ENCODE data around the gene MYOD1.

The MYOD1 gene

DNA sequence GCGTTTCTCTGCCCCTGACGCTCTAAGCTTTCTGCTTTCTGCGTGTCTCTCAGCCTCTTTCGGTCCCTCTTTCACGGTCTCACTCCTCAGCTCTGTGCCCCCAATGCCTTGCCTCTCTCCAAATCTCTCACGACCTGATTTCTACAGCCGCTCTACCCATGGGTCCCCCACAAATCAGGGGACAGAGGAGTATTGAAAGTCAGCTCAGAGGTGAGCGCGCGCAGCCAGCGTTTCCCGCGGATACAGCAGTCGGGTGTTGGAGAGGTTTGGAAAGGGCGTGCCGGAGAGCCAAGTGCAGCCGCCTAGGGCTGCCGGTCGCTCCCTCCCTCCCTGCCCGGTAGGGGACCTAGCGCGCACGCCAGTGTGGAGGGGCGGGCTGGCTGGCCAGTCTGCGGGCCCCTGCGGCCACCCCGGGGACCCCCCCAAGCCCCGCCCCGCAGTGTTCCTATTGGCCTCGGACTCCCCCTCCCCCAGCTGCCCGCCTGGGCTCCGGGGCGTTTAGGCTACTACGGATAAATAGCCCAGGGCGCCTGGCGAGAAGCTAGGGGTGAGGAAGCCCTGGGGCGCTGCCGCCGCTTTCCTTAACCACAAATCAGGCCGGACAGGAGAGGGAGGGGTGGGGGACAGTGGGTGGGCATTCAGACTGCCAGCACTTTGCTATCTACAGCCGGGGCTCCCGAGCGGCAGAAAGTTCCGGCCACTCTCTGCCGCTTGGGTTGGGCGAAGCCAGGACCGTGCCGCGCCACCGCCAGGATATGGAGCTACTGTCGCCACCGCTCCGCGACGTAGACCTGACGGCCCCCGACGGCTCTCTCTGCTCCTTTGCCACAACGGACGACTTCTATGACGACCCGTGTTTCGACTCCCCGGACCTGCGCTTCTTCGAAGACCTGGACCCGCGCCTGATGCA, at the start of gene MYOD1:
MYOD1 (plus strand) TSS at position 544 of the 910 bp plus-strand sequence; CDS start at position 756, 212 bp downstream.
- H3K27me3 Mint-ChIP-seq: peaks cover 49% of the 10 kb centered on the region
- no peak within 1 kb of the TSS for H3K4me3 Mint-ChIP-seq
- no peaks in the 10 kb centered on the region for H3K9me3 Mint-ChIP-seq
- no peaks in the 10 kb centered on the region for H3K4me1 Mint-ChIP-seq (ENCODE audit: low read depth)
- no peak within 1 kb of the TSS for H3K27ac Mint-ChIP-seq
- intact Hi-C loops (cut with micrococcal nuclease): no loop called here
- no peaks in the 10 kb centered on the region for H3K36me3 Mint-ChIP-seq (ENCODE audit: low read depth)

DNA sequence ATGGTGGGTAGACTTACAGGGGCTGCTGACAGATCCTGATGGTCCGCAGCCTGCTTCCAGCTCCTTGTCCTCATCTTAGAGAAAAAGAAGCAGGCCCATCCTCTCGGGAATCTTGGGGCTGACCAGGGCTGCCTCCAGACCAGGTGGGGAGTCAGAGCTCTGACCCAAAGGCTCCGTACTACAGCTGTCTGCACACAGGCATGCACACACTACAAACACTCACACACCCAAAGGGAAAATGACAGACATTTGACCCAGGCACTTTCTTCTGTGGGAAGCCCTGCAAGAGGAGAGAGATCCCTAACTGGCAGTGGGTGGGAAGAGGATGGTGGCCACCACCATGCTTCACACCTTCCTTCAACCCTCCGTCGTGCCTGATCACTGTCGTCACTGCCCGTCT, 46.9 kb upstream of the MYOD1 start:
- intact Hi-C loops (cut with micrococcal nuclease): no loop called here
- Mint-ChIP-seq H3K4me1 (ENCODE audit: low read depth) (no peaks in the 10 kb centered on the region), H3K36me3 (ENCODE audit: low read depth) (no peaks in the 10 kb centered on the region), H3K4me3 (no peak overlapping the region), H3K27ac (no peak overlapping the region), H3K9me3 (peaks cover 17% of the 10 kb centered on the region), H3K27me3 (peaks cover 1% of the 10 kb centered on the region)

DNA sequence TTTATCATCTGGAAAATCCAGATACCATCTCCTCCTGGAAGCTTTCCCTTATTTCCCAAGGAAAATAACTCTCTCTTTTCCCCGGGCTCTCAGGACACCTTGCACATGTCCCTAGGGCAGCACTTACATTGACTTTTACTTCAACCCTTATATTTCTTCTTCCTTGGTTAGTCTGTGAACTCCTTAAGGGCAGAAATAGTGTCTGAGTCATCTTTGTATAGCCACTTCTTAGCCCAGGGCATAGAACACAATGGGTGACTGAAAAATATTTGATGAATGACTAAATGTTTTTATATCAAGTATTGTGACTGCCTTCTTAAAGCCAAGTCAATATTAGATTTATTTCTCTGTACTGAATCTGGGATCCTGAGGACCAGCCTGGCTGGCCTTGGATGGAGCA, 45.4 kb upstream of the MYOD1 start:
- H3K27me3 Mint-ChIP-seq: peaks cover 2% of the 10 kb centered on the region
- H3K9me3 Mint-ChIP-seq: peaks cover 17% of the 10 kb centered on the region
- no peak overlapping the region for H3K4me3 Mint-ChIP-seq
- no peak overlapping the region for H3K27ac Mint-ChIP-seq
- H3K4me1 Mint-ChIP-seq (ENCODE audit: low read depth): no peaks in the 10 kb centered on the region
- H3K36me3 Mint-ChIP-seq (ENCODE audit: low read depth): no peaks in the 10 kb centered on the region
- intact Hi-C loops (cut with micrococcal nuclease): no loop called here

DNA sequence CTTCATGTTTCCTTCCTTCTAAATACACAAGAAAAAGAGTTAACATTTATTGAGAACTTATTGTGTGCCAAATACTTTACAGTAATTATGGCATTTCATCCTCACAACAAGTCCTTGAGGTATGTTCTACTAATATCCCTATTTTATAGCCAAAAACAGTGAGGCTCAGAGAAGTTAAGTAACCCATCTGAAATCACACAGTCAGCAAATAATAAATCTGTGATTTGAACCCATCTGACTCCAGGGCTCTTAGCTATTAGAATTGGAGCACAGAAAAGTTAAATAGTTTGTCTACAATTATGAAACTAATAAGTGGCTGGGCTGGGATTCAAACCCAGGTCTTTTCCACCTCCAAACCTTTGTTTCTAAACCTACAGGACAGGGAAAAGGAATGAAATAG, 36.5 kb upstream of the MYOD1 start:
- Mint-ChIP-seq H3K9me3 (no peaks in the 10 kb centered on the region), H3K36me3 (ENCODE audit: low read depth) (no peaks in the 10 kb centered on the region), H3K4me3 (no peak overlapping the region), H3K27ac (no peak overlapping the region), H3K27me3 (peaks cover 13% of the 10 kb centered on the region), H3K4me1 (ENCODE audit: low read depth) (no peaks in the 10 kb centered on the region)
- intact Hi-C loops (cut with micrococcal nuclease): no loop called here

DNA sequence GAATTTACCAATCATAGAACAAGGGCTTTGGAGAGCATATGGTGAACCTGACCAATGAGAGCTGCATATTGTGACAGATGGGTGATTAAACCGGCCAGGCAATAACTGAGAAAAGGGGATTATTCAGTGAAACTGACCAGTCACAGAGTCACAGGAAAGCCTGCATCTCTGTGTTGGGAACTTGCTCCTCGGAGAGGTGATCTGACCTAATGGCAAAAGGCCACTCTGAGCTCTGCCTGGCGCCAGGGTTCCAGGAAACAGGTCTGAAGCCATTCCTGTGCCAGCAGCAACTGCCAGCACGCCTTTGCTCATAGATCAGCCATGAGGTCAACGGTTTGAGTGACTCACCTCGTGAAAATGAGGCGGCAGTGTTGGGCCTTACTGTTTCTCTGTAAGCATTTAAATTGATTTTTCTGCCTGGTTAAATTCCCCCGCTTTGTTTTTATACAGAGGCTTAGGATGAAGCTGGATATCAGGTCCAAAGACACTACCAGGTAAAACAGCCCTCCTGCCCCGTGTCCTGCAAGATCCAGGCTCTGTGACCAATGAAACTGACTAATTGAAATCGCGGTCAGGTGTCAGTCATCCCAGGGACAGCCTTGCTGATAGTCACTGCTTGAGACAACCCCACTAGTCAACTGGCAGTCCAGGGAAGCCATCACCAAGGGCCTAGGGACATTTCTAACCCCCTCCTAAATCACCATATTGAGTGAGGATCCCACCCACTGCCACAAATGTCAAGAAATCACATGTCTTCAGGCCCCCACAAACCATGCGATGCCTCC, 35.8 kb upstream of the MYOD1 start:
- no peak overlapping the region for H3K4me3 Mint-ChIP-seq
- no peaks in the 10 kb centered on the region for H3K36me3 Mint-ChIP-seq (ENCODE audit: low read depth)
- no peak overlapping the region for H3K27ac Mint-ChIP-seq
- no peaks in the 10 kb centered on the region for H3K9me3 Mint-ChIP-seq
- peaks cover 13% of the 10 kb centered on the region for H3K27me3 Mint-ChIP-seq
- intact Hi-C loops (cut with micrococcal nuclease): no loop called here
- H3K4me1 Mint-ChIP-seq (ENCODE audit: low read depth): no peaks in the 10 kb centered on the region

DNA sequence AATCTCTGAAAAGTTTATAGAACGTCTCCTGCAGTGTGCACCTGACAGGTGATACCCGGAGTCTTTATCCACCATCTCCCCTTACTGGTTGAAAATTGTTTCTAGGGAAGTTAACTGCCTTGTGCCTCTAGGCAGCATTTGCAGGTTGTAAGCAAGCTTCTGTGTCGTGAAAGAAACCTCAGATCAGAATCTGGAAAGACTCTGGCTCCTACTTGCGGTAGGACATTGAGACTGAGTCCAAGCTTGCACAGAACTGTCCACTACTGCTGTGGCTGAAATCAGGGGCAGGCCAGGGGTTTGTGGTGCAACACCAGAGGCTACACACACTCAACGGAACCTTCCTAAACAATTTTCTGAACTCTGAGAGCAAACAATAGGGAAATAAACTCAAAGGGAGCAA, 34.8 kb upstream of the MYOD1 start:
- Mint-ChIP-seq H3K4me3 (no peak overlapping the region), H3K27ac (no peak overlapping the region), H3K27me3 (peaks cover 11% of the 10 kb centered on the region), H3K4me1 (ENCODE audit: low read depth) (no peaks in the 10 kb centered on the region), H3K36me3 (ENCODE audit: low read depth) (no peaks in the 10 kb centered on the region), H3K9me3 (no peaks in the 10 kb centered on the region)
- intact Hi-C loops (cut with micrococcal nuclease): no loop called here

DNA sequence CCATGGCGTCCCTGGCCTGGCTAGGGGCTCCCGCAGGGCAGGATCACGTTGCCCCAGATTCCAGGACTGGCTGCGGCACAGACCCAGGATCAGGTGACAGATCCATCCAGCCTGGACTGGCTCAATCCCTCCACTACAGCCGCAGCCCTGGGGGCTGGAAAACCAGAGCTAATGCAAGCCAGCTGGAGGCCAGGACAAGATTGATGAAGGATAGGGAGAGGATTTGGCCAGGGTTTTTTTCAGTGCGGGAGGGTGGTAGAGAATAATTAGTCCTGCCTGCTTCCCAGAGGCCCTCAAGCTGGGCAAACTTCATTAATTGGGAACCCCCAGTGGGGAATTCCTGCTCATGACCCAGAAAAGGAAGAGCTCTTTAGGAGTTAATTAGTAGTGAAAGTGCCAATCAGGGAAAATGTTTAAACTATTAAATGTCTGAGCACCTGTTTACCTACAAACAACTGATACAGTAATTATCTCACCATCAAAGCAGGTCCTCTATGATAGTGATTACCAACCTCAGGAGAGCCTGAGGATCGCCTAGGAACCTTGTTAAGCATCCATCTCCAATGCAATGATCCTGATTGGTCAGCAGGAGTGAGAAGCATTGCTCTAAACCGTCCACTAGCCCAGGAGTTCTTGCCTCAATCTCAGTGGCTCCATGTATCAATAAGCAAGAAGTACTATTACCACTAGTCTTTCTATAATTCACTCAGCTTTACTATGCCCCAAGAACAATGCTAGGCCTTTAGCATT, 33.0 kb upstream of the MYOD1 start:
- Mint-ChIP-seq H3K4me3 (no peak overlapping the region), H3K27ac (no peak overlapping the region), H3K4me1 (ENCODE audit: low read depth) (no peaks in the 10 kb centered on the region), H3K9me3 (no peaks in the 10 kb centered on the region), H3K27me3 (peaks cover 7% of the 10 kb centered on the region), H3K36me3 (ENCODE audit: low read depth) (no peaks in the 10 kb centered on the region)
- intact Hi-C loops (cut with micrococcal nuclease): no loop called here

DNA sequence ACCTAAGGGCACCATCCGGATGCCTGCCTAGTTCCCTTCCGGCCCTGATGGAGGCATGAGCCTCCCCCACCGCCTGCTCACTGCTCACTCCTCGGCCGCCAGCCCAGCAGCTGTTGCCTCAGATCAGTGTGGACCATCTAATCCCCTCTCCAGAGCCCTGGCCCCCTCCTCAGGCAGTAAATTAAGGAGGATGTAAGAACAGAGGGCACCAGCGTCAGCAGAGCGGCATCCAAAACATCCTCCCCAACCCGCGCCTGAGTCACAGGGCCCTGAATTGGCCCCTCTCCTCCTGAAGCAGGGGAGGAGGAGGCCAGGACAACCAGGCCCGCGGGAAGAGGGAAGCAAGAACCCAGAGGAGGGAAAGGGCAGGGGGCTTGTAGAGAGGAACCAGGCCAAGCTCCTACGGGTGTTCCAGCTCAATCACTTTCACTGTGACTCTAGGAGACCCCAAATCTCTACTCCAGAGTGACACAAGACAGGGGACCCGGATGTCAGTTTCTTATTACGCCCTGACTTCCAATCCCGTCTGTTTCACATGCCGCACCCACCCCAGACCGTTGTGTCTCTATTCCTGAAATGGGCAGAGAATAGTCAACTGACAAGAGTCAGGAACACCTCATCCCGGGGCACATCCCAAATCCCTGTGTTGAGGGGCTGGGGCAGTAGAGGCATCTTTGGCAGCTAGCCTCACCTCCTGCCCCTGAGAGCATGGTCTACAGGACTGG, 31.3 kb upstream of the MYOD1 start:
- H3K27me3 Mint-ChIP-seq: peaks cover 14% of the 10 kb centered on the region
- no peaks in the 10 kb centered on the region for H3K4me1 Mint-ChIP-seq (ENCODE audit: low read depth)
- no peaks in the 10 kb centered on the region for H3K36me3 Mint-ChIP-seq (ENCODE audit: low read depth)
- intact Hi-C loops (cut with micrococcal nuclease): no loop called here
- H3K9me3 Mint-ChIP-seq: no peaks in the 10 kb centered on the region
- no peak overlapping the region for H3K27ac Mint-ChIP-seq
- H3K4me3 Mint-ChIP-seq: no peak overlapping the region

DNA sequence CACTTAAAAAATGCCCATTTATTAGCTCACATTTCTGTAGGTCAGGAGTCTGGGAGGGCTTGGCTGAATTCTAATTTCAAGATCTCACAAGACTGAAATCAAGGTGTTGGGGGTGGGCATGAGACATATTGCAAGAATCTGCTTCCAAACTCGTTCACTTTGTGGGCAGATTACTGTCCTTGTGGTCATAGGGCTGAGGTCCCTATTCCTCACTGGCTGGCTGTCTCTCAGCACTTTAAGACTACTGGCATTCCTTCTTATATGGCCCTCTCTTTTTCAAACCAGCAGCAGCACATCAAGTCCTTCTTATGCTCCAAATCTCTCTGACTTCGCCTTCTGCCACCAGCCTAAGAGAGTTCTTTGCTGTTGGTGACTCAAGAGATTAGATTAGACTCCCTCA, 27.8 kb upstream of the MYOD1 start:
- H3K4me1 Mint-ChIP-seq (ENCODE audit: low read depth): no peaks in the 10 kb centered on the region
- no peak overlapping the region for H3K27ac Mint-ChIP-seq
- H3K36me3 Mint-ChIP-seq (ENCODE audit: low read depth): no peaks in the 10 kb centered on the region
- peaks cover 38% of the 10 kb centered on the region for H3K27me3 Mint-ChIP-seq
- intact Hi-C loops (cut with micrococcal nuclease): no loop called here
- H3K4me3 Mint-ChIP-seq: no peak overlapping the region
- H3K9me3 Mint-ChIP-seq: no peaks in the 10 kb centered on the region

DNA sequence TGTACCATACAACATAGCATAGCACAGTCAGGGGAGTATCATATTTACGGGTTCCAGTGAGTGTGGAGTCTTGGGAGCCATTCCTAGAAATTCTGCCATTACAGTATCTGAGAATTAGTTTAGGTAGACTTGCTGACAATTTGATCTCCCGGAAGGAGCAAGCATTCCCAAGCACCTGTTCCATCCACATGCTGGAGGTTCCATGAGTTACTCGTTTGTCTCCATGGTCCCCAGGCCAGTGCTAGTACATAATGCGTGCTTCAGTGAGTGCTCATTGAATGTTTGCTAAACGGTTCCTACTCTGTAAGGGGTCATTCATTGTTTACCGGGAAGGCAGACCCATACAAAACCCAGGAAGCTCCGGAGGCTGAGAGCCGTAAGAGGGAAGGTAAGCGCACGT, 27.4 kb upstream of the MYOD1 start:
- peaks cover 42% of the 10 kb centered on the region for H3K27me3 Mint-ChIP-seq
- no peak overlapping the region for H3K4me3 Mint-ChIP-seq
- H3K36me3 Mint-ChIP-seq (ENCODE audit: low read depth): no peaks in the 10 kb centered on the region
- H3K27ac Mint-ChIP-seq: no peak overlapping the region
- intact Hi-C loops (cut with micrococcal nuclease): no loop called here
- H3K4me1 Mint-ChIP-seq (ENCODE audit: low read depth): no peaks in the 10 kb centered on the region
- no peaks in the 10 kb centered on the region for H3K9me3 Mint-ChIP-seq

DNA sequence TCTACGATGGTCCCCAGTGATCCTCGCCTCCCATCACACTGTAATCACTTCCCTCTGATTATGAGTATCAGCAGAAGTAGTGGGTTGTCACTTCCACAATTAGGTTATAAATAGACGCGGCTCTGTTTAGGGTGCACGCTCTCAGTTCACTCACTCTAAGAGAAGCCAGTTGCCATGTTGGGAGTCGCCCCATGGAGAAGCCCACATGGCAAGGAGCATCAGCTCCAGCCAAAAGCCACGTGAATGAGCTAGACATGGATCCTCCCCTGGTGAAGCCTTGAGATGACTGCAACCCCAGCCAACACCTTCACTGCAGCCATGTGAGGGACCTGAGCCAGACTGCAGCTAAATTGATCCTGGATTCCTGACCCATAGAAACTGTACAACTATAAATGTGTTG, 26.4 kb upstream of the MYOD1 start:
- H3K27me3 Mint-ChIP-seq: peaks cover 50% of the 10 kb centered on the region
- H3K27ac Mint-ChIP-seq: no peak overlapping the region
- no peak overlapping the region for H3K4me3 Mint-ChIP-seq
- no peaks in the 10 kb centered on the region for H3K4me1 Mint-ChIP-seq (ENCODE audit: low read depth)
- H3K9me3 Mint-ChIP-seq: no peaks in the 10 kb centered on the region
- intact Hi-C loops (cut with micrococcal nuclease): no loop called here
- no peaks in the 10 kb centered on the region for H3K36me3 Mint-ChIP-seq (ENCODE audit: low read depth)

DNA sequence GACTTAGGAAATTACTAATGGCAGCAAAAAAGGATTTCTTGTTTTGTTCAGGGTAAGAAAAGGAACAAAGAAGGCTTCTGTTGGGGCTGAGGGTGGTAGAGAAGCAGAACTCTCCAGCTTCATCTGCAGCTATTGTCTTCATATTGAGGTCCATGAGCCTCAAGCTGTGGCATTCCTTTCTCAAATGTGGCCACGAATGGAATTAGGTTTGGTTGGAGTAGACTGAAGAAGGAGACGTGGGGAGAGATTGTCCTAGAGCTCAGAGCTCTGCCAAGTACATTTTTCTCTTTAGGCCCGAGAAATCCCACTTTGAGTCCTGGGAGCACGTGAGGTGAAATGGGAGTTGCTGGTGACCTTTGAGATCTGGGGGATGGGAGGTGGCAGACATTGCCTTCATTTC, 25.8 kb upstream of the MYOD1 start:
- Mint-ChIP-seq H3K4me3 (no peak overlapping the region), H3K27me3 (peaks cover 50% of the 10 kb centered on the region), H3K9me3 (no peaks in the 10 kb centered on the region), H3K27ac (no peak overlapping the region), H3K4me1 (ENCODE audit: low read depth) (no peaks in the 10 kb centered on the region), H3K36me3 (ENCODE audit: low read depth) (no peaks in the 10 kb centered on the region)
- intact Hi-C loops (cut with micrococcal nuclease): no loop called here

DNA sequence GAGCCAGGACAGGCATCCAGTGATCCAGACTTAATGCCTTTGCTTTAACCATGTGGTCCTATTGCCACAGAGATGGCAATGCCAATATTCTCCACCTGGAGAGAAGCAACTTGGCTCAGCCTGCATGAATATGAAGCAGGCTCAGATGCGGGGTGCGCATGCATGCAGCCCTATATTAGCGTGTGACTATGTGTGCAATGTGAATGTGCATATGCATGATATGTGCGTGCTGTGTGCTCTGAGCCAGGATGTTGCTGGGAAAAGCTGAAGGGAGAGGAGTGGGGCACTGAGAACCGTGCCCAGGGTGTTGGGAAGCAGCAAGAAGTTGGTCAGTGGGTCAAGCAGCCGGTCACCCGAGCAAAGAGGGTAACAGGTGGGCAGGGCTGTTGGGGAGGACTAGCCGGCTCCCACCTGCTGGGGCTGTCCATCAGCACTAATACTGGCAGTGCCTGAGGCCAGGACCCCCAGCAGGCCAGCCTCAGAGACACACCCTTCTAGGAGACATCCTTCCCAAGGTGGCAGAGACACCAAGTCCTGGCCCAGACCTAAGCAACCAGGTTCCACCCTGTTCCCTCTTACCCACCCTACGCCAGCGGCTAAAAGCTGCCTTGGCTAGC, 24.8 kb upstream of the MYOD1 start:
- Mint-ChIP-seq H3K36me3 (ENCODE audit: low read depth) (no peaks in the 10 kb centered on the region), H3K27me3 (peaks cover 50% of the 10 kb centered on the region), H3K4me3 (no peak overlapping the region), H3K27ac (no peak overlapping the region), H3K4me1 (ENCODE audit: low read depth) (no peaks in the 10 kb centered on the region), H3K9me3 (no peaks in the 10 kb centered on the region)
- intact Hi-C loops (cut with micrococcal nuclease): no loop called here
